ENCODE measurements around the gene KCTD18. TPM values are rescaled to one million over a fixed set of nuclear protein-coding genes. Genes with fewer than 3 reads are reported as not detected.

Gene KCTD18
- total RNA-seq, 1 experiment from 2014 or later: 14.7 TPM

- intact Hi-C loops (cut with micrococcal nuclease; ENCODE audit: unreplicated experiment) (no loop called here), in situ Hi-C loops (cut with HindIII; ENCODE audit: low pct_unique_long_range_greater_than_20kb, low sequenced_read_pairs) (no loop called here)
- ChIA-PET POLR2A (no interaction called here), CTCF (interaction anchor here (0.6 to 1.0 kb wide), 4 partner anchors 24 to 535 kb away, joined by 3 to 6 read pairs (median 4); no protein-coding TSS in a partner anchor)
- peak overlapping the region; percentile 59 to 80 for H3K4me3 ChIP-seq (ENCODE audit: low read depth in 2 of 2, low read length in 2 of 2)
- ATAC-seq (no peak; the same call in none of the 2 replicates), DNase-seq (ENCODE audit: low read depth, low spot score) (no peak)
- H3K36me3 ChIP-seq (ENCODE audit: control insufficient read depth, insufficient read depth, low read length): peaks cover 6% of the 10 kb centered on the region
- TF ChIP-seq POLR2AphosphoS5 (IDR thresholded peaks at IDR 0.05; ENCODE audit: low read depth, low read length): no peak
- TF ChIP-seq SIN3A (IDR thresholded peaks at IDR 0.05; ENCODE audit: borderline replicate concordance, insufficient read depth, low read depth, low read length): no peak
- no peak for TF ChIP-seq CTCF (IDR thresholded peaks at IDR 0.05)
- no peak for TF ChIP-seq REST (IDR thresholded peaks at IDR 0.05; ENCODE audit: insufficient read depth in 1 of 2, low read depth in 2 of 2, low read length in 1 of 2)
- TF ChIP-seq TCF7L2 (IDR thresholded peaks at IDR 0.05; ENCODE audit: low read depth, low read length): no peak
- H3K27ac ChIP-seq (ENCODE audit: low read length): peak overlapping the region; percentile 95
- no peaks in the 10 kb centered on the region for H3K27me3 ChIP-seq (ENCODE audit: control insufficient read depth, insufficient read depth, low read length)
- no peaks in the 10 kb centered on the region for H3K9me3 ChIP-seq (ENCODE audit: control insufficient read depth, insufficient read depth, low read depth, low read length)
- peaks cover 11% of the 10 kb centered on the region; the same call in 1 of the 2 replicates for H3K4me1 ChIP-seq (ENCODE audit: control insufficient read depth, insufficient read depth, low read length)
- BruUV-seq (replicated peaks): no TSS peak
These were observed 645 bp downstream of the KCTD18 start for GRCh38 chr2:200509235-200509611.

- ATAC-seq (no peak), DNase-seq (ENCODE audit: low read depth, low spot score) (no peak)
- Histone ChIP-seq H3K27me3 (ENCODE audit: control insufficient read depth, insufficient read depth, low read length) (no peaks in the 10 kb centered on the region), H3K9me3 (ENCODE audit: control insufficient read depth, insufficient read depth, low read depth, low read length) (no peaks in the 10 kb centered on the region), H3K4me1 (ENCODE audit: control insufficient read depth, insufficient read depth, low read length) (peaks cover 11% of the 10 kb centered on the region; the same call in 1 of the 2 replicates), H3K4me3 (ENCODE audit: low read depth in 2 of 2, low read length in 2 of 2) (no peak overlapping the region), H3K36me3 (ENCODE audit: control insufficient read depth, insufficient read depth, low read length) (peaks cover 8% of the 10 kb centered on the region), H3K27ac (ENCODE audit: low read length) (no peak overlapping the region)
- ChIA-PET CTCF (no interaction called here), POLR2A (interaction anchor here (0.6 kb wide), 1 partner anchor 534 kb away, joined by 5 read pairs; no protein-coding TSS in a partner anchor)
- in situ Hi-C loops (cut with HindIII; ENCODE audit: low pct_unique_long_range_greater_than_20kb, low sequenced_read_pairs): no loop called here
- BruUV-seq (replicated peaks): no TSS peak
- TF ChIP-seq TCF7L2 (IDR thresholded peaks at IDR 0.05; ENCODE audit: low read depth, low read length) (no peak), CTCF (IDR thresholded peaks at IDR 0.05) (no peak), SIN3A (IDR thresholded peaks at IDR 0.05; ENCODE audit: borderline replicate concordance, insufficient read depth, low read depth, low read length) (no peak), REST (IDR thresholded peaks at IDR 0.05; ENCODE audit: insufficient read depth in 1 of 2, low read depth in 2 of 2, low read length in 1 of 2) (no peak), POLR2AphosphoS5 (IDR thresholded peaks at IDR 0.05; ENCODE audit: low read depth, low read length) (no peak)
- intact Hi-C loops (cut with micrococcal nuclease; ENCODE audit: unreplicated experiment): no loop called here
These were observed 2.7 kb downstream of the KCTD18 start for GRCh38 chr2:200507179-200507578.

All from Panc1 (cell line).